ENCODE results near the gene NCAPG2. TPM values are rescaled to one million over a fixed set of nuclear protein-coding genes. Genes with fewer than 3 reads are reported as not detected.

The NCAPG2 gene
- 3.4 and 4.8 TPM in 2 replicates for total RNA-seq

GRCh38 chr7:158704524-158705233 lies at the start of gene NCAPG2:
TSS of gene NCAPG2 (minus strand) at chr7:158704804. CDS start at chr7:158701899, 2,905 bp downstream.

GRCh38 chr7:158587162-158588084 lies 117.2 kb downstream of the NCAPG2 start, which contains the start of gene PTPRN2:
TSS of gene PTPRN2 (minus strand) at chr7:158587823.

Other genes with a start within 250 kb of the NCAPG2 start
- gene PTPRN2, start 117.0 kb downstream of the NCAPG2 start, total RNA-seq, result 1.2 and 2.8 TPM in 2 replicates
- gene ESYT2, start 124.7 kb upstream of the NCAPG2 start, total RNA-seq, result 101 and 111 TPM in 2 replicates
- 4.9 and 5.3 TPM in 2 replicates for gene DYNC2I1, start 151.8 kb upstream of the NCAPG2 start, total RNA-seq